ENCODE data around the gene HDAC7. TPM values are rescaled to one million over a fixed set of nuclear protein-coding genes. Genes with fewer than 3 reads are reported as not detected.
A peak's percentile ranks its signal among the peaks of the same experiment; 100 is the strongest.

Gene HDAC7
- total and polyA plus RNA-seq, 2 experiments from 2014 or later: 19.0 to 41.2 TPM

- Histone ChIP-seq H2AFZ (no peak overlapping the region), H3K4me2 (no peak overlapping the region), H3K4me1 (ENCODE audit: insufficient read depth) (peaks cover 27% of the 10 kb centered on the region), H3K9me2 (replicated peaks; ENCODE audit: insufficient read depth) (no peaks in the 10 kb centered on the region), H3K36me3 (replicated peaks; ENCODE audit: insufficient read depth, low read depth) (no peaks in the 10 kb centered on the region), H3K9me3 (ENCODE audit: low read depth) (no peaks in the 10 kb centered on the region), H3K27me3 (no peaks in the 10 kb centered on the region), H3K27ac (no peak overlapping the region), H3K4me3 (no peak overlapping the region), H4K20me1 (ENCODE audit: insufficient read depth, poor library complexity, severe bottlenecking) (no peaks in the 10 kb centered on the region), H3K79me2 (no peaks in the 10 kb centered on the region)
- 70% methylated on average over 3 of the region's 3 CpGs for WGBS (ENCODE audit: low lambda C conversion rate, missing lambda C conversion rate)
- no peak for TF ChIP-seq CTCF (IDR thresholded peaks at IDR 0.05; ENCODE audit: poor library complexity)
- no peak for TF ChIP-seq EZH2phosphoT487 (IDR thresholded peaks at IDR 0.05; ENCODE audit: low read depth, severe bottlenecking, unreplicated experiment)
- no peak for TF ChIP-seq EZH2 (IDR thresholded peaks at IDR 0.05; ENCODE audit: borderline replicate concordance)
- DNase-seq (ENCODE audit: low spot score): no peak
Observed at GRCh38 chr12:47851303-47851952, 31.7 kb upstream of the HDAC7 start.

GRCh38 chr12:47850153-47851084 is 30.7 kb upstream of the HDAC7 start:
- no peak overlapping the region for H2AFZ ChIP-seq
- no peaks in the 10 kb centered on the region for H4K20me1 ChIP-seq (ENCODE audit: insufficient read depth, poor library complexity, severe bottlenecking)
- peaks cover 27% of the 10 kb centered on the region for H3K4me1 ChIP-seq (ENCODE audit: insufficient read depth)
- no peak overlapping the region for H3K27ac ChIP-seq
- H3K9me3 ChIP-seq (ENCODE audit: low read depth): no peaks in the 10 kb centered on the region
- WGBS (ENCODE audit: low lambda C conversion rate, missing lambda C conversion rate): 17% methylated on average over 12 of the region's 12 CpGs
- no peak for DNase-seq (ENCODE audit: low spot score)
- peak overlapping the region; percentile 51 for H3K4me2 ChIP-seq
- H3K36me3 ChIP-seq (replicated peaks; ENCODE audit: insufficient read depth, low read depth): no peaks in the 10 kb centered on the region
- no peaks in the 10 kb centered on the region for H3K9me2 ChIP-seq (replicated peaks; ENCODE audit: insufficient read depth)
- H3K27me3 ChIP-seq: no peaks in the 10 kb centered on the region
- TF ChIP-seq EZH2 (IDR thresholded peaks at IDR 0.05; ENCODE audit: borderline replicate concordance): no peak
- TF ChIP-seq EZH2phosphoT487 (IDR thresholded peaks at IDR 0.05; ENCODE audit: low read depth, severe bottlenecking, unreplicated experiment): no peak
- TF ChIP-seq CTCF (IDR thresholded peaks at IDR 0.05; ENCODE audit: poor library complexity): no peak
- no peaks in the 10 kb centered on the region for H3K79me2 ChIP-seq
- H3K4me3 ChIP-seq: no peak overlapping the region

- H3K27ac ChIP-seq: no peak overlapping the region
- peaks cover 27% of the 10 kb centered on the region for H3K4me1 ChIP-seq (ENCODE audit: insufficient read depth)
- no peak for TF ChIP-seq EZH2 (IDR thresholded peaks at IDR 0.05; ENCODE audit: borderline replicate concordance)
- no peaks in the 10 kb centered on the region for H4K20me1 ChIP-seq (ENCODE audit: insufficient read depth, poor library complexity, severe bottlenecking)
- WGBS (ENCODE audit: low lambda C conversion rate, missing lambda C conversion rate): 72% methylated on average over 5 of the region's 5 CpGs
- no peak overlapping the region for H3K4me2 ChIP-seq
- H3K9me3 ChIP-seq (ENCODE audit: low read depth): no peaks in the 10 kb centered on the region
- no peak overlapping the region for H3K4me3 ChIP-seq
- no peak overlapping the region for H2AFZ ChIP-seq
- H3K36me3 ChIP-seq (replicated peaks; ENCODE audit: insufficient read depth, low read depth): no peaks in the 10 kb centered on the region
- no peaks in the 10 kb centered on the region for H3K9me2 ChIP-seq (replicated peaks; ENCODE audit: insufficient read depth)
- no peaks in the 10 kb centered on the region for H3K79me2 ChIP-seq
- DNase-seq (ENCODE audit: low spot score): no peak
- no peaks in the 10 kb centered on the region for H3K27me3 ChIP-seq
Observed at GRCh38 chr12:47849261-47849660, 29.6 kb upstream of the HDAC7 start.

GRCh38 chr12:47848853-47849252 is 29.1 kb upstream of the HDAC7 start:
- no peak for TF ChIP-seq EZH2 (IDR thresholded peaks at IDR 0.05; ENCODE audit: borderline replicate concordance)
- TF ChIP-seq CTCF (IDR thresholded peaks at IDR 0.05; ENCODE audit: poor library complexity): no peak
- TF ChIP-seq EZH2phosphoT487 (IDR thresholded peaks at IDR 0.05; ENCODE audit: low read depth, severe bottlenecking, unreplicated experiment): no peak

More at GRCh38 chr12:47848853-47849252, 29.1 kb upstream of the HDAC7 start:
- no peaks in the 10 kb centered on the region for H3K79me2 ChIP-seq
- no peaks in the 10 kb centered on the region for H3K27me3 ChIP-seq
- no peaks in the 10 kb centered on the region for H3K9me3 ChIP-seq (ENCODE audit: low read depth)
- no peak overlapping the region for H3K4me3 ChIP-seq
- no peak overlapping the region for H2AFZ ChIP-seq
- H3K4me2 ChIP-seq: no peak overlapping the region
- H4K20me1 ChIP-seq (ENCODE audit: insufficient read depth, poor library complexity, severe bottlenecking): no peaks in the 10 kb centered on the region
- no peak for DNase-seq (ENCODE audit: low spot score)
- H3K27ac ChIP-seq: no peak overlapping the region
- peaks cover 27% of the 10 kb centered on the region for H3K4me1 ChIP-seq (ENCODE audit: insufficient read depth)
- no peaks in the 10 kb centered on the region for H3K9me2 ChIP-seq (replicated peaks; ENCODE audit: insufficient read depth)
- WGBS (ENCODE audit: low lambda C conversion rate, missing lambda C conversion rate): 75% methylated on average over 5 of the region's 5 CpGs
- no peaks in the 10 kb centered on the region for H3K36me3 ChIP-seq (replicated peaks; ENCODE audit: insufficient read depth, low read depth)

Data from hepatocyte (in vitro differentiated cells).